Measurements from ENCODE around the gene CCBE1. TPM values are rescaled to one million over a fixed set of nuclear protein-coding genes. Genes with fewer than 3 reads are reported as not detected.

Gene CCBE1
- total and polyA plus RNA-seq, 12 donors, result 4.8 to 56.8 (median 26.4) TPM

- peaks cover 20 to 22% of the 10 kb centered on the region in 2 donors for H3K4me1 ChIP-seq (replicated peaks in 1 of 2)
- DNase-seq, result peak in 6 of 7 donors; percentile 27 to 75 (median 52)
- peak overlapping the region in 3 of 5 donors; percentile 10 to 38 (median 27) for H3K27ac ChIP-seq
- intact Hi-C loops (cut with DNase I), result loop anchor here in 1 of 2 donors (10.0 kb wide), 1 partner anchor 53 kb away; no protein-coding TSS in a partner anchor
- H3K9me3 ChIP-seq (replicated peaks in 1 of 3), result no peaks in the 10 kb centered on the region
- TF ChIP-seq, protein P1, sequence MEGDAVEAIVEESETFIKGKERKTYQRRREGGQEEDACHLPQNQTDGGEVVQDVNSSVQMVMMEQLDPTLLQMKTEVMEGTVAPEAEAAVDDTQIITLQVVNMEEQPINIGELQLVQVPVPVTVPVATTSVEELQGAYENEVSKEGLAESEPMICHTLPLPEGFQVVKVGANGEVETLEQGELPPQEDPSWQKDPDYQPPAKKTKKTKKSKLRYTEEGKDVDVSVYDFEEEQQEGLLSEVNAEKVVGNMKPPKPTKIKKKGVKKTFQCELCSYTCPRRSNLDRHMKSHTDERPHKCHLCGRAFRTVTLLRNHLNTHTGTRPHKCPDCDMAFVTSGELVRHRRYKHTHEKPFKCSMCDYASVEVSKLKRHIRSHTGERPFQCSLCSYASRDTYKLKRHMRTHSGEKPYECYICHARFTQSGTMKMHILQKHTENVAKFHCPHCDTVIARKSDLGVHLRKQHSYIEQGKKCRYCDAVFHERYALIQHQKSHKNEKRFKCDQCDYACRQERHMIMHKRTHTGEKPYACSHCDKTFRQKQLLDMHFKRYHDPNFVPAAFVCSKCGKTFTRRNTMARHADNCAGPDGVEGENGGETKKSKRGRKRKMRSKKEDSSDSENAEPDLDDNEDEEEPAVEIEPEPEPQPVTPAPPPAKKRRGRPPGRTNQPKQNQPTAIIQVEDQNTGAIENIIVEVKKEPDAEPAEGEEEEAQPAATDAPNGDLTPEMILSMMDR (IDR thresholded peaks at IDR 0.05), result no peak
- peak in 1 of 2 donors; percentile 12 for TF ChIP-seq POLR2A (IDR thresholded peaks at IDR 0.05)
- no peaks in the 10 kb centered on the region for H3K27me3 ChIP-seq
- H3K36me3 ChIP-seq (replicated peaks in 1 of 2), result no peaks in the 10 kb centered on the region
- no peak overlapping the region for H3K4me3 ChIP-seq
- WGBS, 4 donors, result 45 to 62% (median 51%) methylated on average over 2 to 5 of the region's 5 CpGs
Measured at GRCh38 chr18:59561612-59562011, 135.6 kb downstream of the CCBE1 start.

DNA sequence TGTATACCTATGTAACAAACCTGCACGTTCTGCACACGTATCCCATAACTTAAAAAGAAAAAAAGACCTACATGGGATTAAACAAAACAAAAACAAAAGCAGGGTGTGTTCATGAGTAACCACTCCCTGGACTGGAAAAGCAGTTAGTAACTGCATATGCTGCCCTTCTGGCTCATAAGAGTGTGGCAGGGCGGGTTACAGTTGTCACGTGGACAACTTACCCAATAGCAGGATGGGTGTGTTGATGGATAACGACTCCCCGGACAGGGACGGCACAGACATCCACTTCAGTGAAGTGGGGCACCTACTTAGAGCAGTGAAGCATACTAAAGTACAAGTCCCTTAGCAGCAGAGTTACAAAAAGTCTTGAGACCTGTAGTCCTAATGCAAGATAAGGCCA is 136.7 kb downstream of the CCBE1 start:
- intact Hi-C loops (cut with DNase I), result loop anchor here in 1 of 2 donors (10.0 kb wide), 1 partner anchor 54 kb away; no protein-coding TSS in a partner anchor
- TF ChIP-seq, protein P1 (IDR thresholded peaks at IDR 0.05), result no peak
- no peak for TF ChIP-seq POLR2A (IDR thresholded peaks at IDR 0.05)
- Histone ChIP-seq H3K27ac (peak overlapping the region in 1 of 5 donors; percentile 27), H3K4me3 (no peak overlapping the region), H3K27me3 (no peaks in the 10 kb centered on the region), H3K4me1 (replicated peaks in 1 of 2) (peaks cover 20 to 22% of the 10 kb centered on the region in 2 donors), H3K9me3 (replicated peaks in 1 of 3) (no peaks in the 10 kb centered on the region), H3K36me3 (replicated peaks in 1 of 2) (no peaks in the 10 kb centered on the region)
- no peak for DNase-seq
- WGBS, 4 donors, result 88 to 93% (median 92%) methylated on average over 7 of the region's 7 CpGs

DNA sequence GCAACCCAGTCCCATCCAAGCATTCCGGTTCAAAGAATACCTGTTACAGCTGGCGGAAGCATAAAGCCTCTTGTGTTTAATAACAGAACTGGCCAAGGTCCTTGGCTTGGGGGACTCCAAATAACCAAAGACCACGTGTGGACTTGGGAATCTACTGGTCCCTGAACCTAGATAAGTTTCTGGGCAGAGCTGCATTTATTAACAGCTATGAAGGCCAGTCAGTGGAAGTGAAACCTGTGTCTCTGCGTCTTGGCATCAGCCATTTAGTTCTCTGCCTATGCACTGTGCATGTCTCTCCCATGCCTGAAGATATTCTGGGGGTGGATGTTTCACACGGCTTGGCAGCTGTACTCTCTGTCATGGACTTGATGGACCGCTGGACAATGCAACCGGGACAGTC is 137.7 kb downstream of the CCBE1 start:
- Histone ChIP-seq H3K4me1 (replicated peaks in 1 of 2) (peaks cover 20 to 21% of the 10 kb centered on the region in 2 donors), H3K27me3 (no peaks in the 10 kb centered on the region), H3K36me3 (replicated peaks in 1 of 2) (no peaks in the 10 kb centered on the region), H3K9me3 (replicated peaks in 1 of 3) (no peaks in the 10 kb centered on the region), H3K27ac (peak overlapping the region in 1 of 5 donors; percentile 13), H3K4me3 (no peak overlapping the region)
- 50 to 66% (median 55%) methylated on average over 3 to 7 of the region's 7 CpGs for WGBS, 4 donors
- intact Hi-C loops (cut with DNase I), result no loop called here
- TF ChIP-seq, protein P1 (IDR thresholded peaks at IDR 0.05), result no peak
- TF ChIP-seq POLR2A (IDR thresholded peaks at IDR 0.05), result no peak
- DNase-seq, result peak in 3 of 7 donors; percentile 34 to 49 (median 36)

- DNase-seq, result peak in 6 of 7 donors; percentile 42 to 76 (median 56)
- WGBS, 4 donors, result 40 to 50% (median 44%) methylated on average over 6 to 7 of the region's 7 CpGs
- H3K4me1 ChIP-seq (replicated peaks in 1 of 2), result peaks cover 13 to 14% of the 10 kb centered on the region in 2 donors
- no peaks in the 10 kb centered on the region for H3K36me3 ChIP-seq (replicated peaks in 1 of 2)
- intact Hi-C loops (cut with DNase I), result no loop called here
- TF ChIP-seq, protein P1 (IDR thresholded peaks at IDR 0.05), result no peak
- peak in 1 of 2 donors; percentile 20 for TF ChIP-seq POLR2A (IDR thresholded peaks at IDR 0.05)
- H3K9me3 ChIP-seq (replicated peaks in 1 of 3), result no peaks in the 10 kb centered on the region
- H3K4me3 ChIP-seq, result no peak overlapping the region
- peak overlapping the region in 1 of 5 donors; percentile 21 for H3K27ac ChIP-seq
- no peaks in the 10 kb centered on the region for H3K27me3 ChIP-seq
Measured at GRCh38 chr18:59555995-59556659, 141.1 kb downstream of the CCBE1 start.

Data from adrenal gland (tissue), 12 donors.